Nephron progenitor cell (in vitro differentiated cells): ENCODE results near the gene CRYBB1.
A peak's percentile ranks its signal among the peaks of the same experiment; 100 is the strongest.

Experiments used
- DNase-seq: peaks from one replicate; pipeline ENCODE4 v3.0.0; 2021
- H3K27ac Mint-ChIP-seq: 2 replicates; pipeline ENCODE4 v1.8.0; 2021; ENCODE audit warnings: mild to moderate bottlenecking, moderate library complexity, mixed read lengths
- H3K27me3 Mint-ChIP-seq: 2 replicates; pipeline ENCODE4 v1.8.0; 2021; ENCODE audit warnings: mild to moderate bottlenecking, low read depth, mixed read lengths; ENCODE audit not compliant: poor library complexity
- H3K36me3 Mint-ChIP-seq: 2 replicates; pipeline ENCODE4 v1.8.0; 2021; ENCODE audit warnings: low read depth, mixed read lengths
- H3K4me1 Mint-ChIP-seq: 2 replicates; pipeline ENCODE4 v1.8.0; 2021; ENCODE audit warnings: mixed read lengths
- H3K4me3 Mint-ChIP-seq: 2 replicates; pipeline ENCODE4 v1.8.0; 2021; ENCODE audit warnings: mild to moderate bottlenecking, moderate library complexity, mixed read lengths
- H3K9me3 Mint-ChIP-seq: 2 replicates; pipeline ENCODE4 v1.8.0; 2021; ENCODE audit warnings: mild to moderate bottlenecking, moderate library complexity, mixed read lengths
- CTCF ChIP-seq: fragments of 200-600 bp; sonication (generic); IDR thresholded peaks from 2 replicates; pipeline ENCODE4 v1.5.0; 2021; ENCODE audit warnings: antibody characterized with exemption

The CRYBB1 gene

GRCh38 chr22:26617271-26618199 lies at the start of gene CRYBB1:
CRYBB1 (minus strand) TSS chr22:26618027; CDS start chr22:26616319, 1,708 bp downstream.
- H3K27me3 Mint-ChIP-seq = peaks cover 29% of the 10 kb centered on the region
- peak within 1 kb of the TSS; percentile 13 for H3K27ac Mint-ChIP-seq
- no peak for DNase-seq

GRCh38 chr22:26667140-26667539 lies 49.3 kb upstream of the CRYBB1 start:
- Mint-ChIP-seq H3K27ac (no peak overlapping the region), H3K4me1 (peaks cover 23% of the 10 kb centered on the region), H3K36me3 (no peaks in the 10 kb centered on the region), H3K9me3 (no peaks in the 10 kb centered on the region), H3K27me3 (peaks cover 4% of the 10 kb centered on the region), H3K4me3 (no peak overlapping the region)
- DNase-seq = no peak
- TF ChIP-seq CTCF = no peak

More at GRCh38 chr22:26617271-26618199, at the start of gene CRYBB1:
- H3K36me3 Mint-ChIP-seq = no peaks in the 10 kb centered on the region
- TF ChIP-seq CTCF = no peak
- no peaks in the 10 kb centered on the region for H3K9me3 Mint-ChIP-seq
- H3K4me1 Mint-ChIP-seq = peaks cover 33% of the 10 kb centered on the region
- no peak within 1 kb of the TSS for H3K4me3 Mint-ChIP-seq

- H3K4me3 Mint-ChIP-seq = no peak overlapping the region
- no peaks in the 10 kb centered on the region for H3K9me3 Mint-ChIP-seq
- H3K4me1 Mint-ChIP-seq = peaks cover 14% of the 10 kb centered on the region
- DNase-seq = no peak
- H3K36me3 Mint-ChIP-seq = no peaks in the 10 kb centered on the region
- no peak overlapping the region for H3K27ac Mint-ChIP-seq
- peaks cover 4% of the 10 kb centered on the region for H3K27me3 Mint-ChIP-seq
- TF ChIP-seq CTCF = no peak
These were observed 48.0 kb upstream of the CRYBB1 start for GRCh38 chr22:26665813-26666231.

- no peaks in the 10 kb centered on the region for H3K9me3 Mint-ChIP-seq
These were observed 45.6 kb upstream of the CRYBB1 start for GRCh38 chr22:26663374-26663923.

GRCh38 chr22:26662160-26662559 lies 44.3 kb upstream of the CRYBB1 start:
- H3K4me1 Mint-ChIP-seq = peaks cover 32% of the 10 kb centered on the region
- no peaks in the 10 kb centered on the region for H3K36me3 Mint-ChIP-seq
- no peak for TF ChIP-seq CTCF
- DNase-seq = no peak
- no peak overlapping the region for H3K27ac Mint-ChIP-seq
- peaks cover 26% of the 10 kb centered on the region for H3K27me3 Mint-ChIP-seq
- no peak overlapping the region for H3K4me3 Mint-ChIP-seq
- no peaks in the 10 kb centered on the region for H3K9me3 Mint-ChIP-seq

More at GRCh38 chr22:26663374-26663923, 45.6 kb upstream of the CRYBB1 start:
- no peak for TF ChIP-seq CTCF
- no peak for DNase-seq
- Mint-ChIP-seq H3K4me3 (no peak overlapping the region), H3K4me1 (peaks cover 20% of the 10 kb centered on the region), H3K27me3 (peaks cover 15% of the 10 kb centered on the region), H3K36me3 (no peaks in the 10 kb centered on the region), H3K27ac (no peak overlapping the region)
